Cerebellar cortex (tissue), 1 donor: ENCODE measurements around the gene REST.
A peak's percentile ranks its signal among the peaks of the same experiment; 100 is the strongest.

ENCODE experiments used
- DNase-seq: peaks from one replicate; pipeline ENCODE4 v3.0.0-alpha.2; 2015; ENCODE audit warnings: low spot score

Gene REST

DNA sequence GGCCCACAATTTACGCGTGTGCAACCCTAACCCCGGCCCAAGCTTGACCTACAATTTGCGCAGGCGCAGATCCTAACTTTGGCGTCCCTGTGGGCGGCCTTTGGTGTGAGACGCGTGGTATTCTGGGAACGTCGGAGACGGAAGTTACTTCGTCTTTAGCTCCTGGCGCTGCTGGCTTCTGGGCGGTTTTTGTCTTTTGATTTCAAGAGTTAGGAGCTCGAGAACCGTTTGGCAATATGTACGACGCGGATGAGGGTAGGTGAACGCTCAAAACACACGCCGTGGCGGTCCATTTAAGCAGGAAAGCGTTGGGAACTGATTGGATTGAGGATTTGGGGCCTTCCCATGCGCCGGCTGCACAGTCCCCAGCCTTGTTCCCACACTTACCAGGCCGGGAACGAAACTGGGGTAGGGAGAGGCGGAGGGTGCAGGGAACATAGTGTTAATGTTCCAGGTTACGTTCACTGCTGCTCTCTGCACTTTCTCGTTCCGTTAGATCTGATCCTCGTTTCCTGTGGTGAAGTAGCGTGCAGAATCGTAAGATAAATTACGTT lies 71.1 kb downstream of the REST start, which contains the start of gene POLR2B:
TSS of gene POLR2B (plus strand) at position 147 of the 554 bp plus-strand sequence. CDS start at position 237, 90 bp downstream.
- DNase-seq: peak; percentile 97

DNA sequence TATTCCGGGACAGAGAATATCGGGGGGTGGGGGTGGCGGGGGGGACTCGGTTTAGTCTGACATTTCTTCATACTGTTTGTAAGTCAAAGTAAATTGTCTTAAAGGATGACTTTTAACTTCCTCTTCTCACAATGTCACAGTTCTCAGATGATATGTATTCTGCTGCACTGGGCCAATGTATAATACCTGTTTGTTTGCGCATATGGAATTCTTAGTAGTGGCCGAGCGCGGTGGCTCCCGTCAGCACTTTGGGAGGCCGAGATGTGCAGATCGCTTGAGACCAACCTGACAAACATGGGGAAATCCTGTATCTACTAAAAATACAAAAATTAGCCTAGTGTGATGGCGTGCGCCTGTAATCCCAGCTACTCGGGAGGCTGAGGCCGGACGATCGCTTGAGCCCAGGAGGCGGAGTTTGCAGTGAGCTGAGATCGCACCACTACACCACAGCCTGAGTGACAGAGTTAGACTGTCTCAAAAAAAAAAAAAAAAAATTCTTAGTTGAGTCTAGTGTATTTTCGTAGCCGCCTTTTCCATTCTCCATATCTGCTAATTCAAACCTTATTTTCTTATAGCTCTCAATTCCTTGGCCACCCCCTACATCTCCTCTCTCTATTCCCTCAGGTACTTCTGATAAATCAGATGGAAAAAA lies 71.8 kb downstream of the REST start:
- DNase-seq: peak; percentile 8

DNA sequence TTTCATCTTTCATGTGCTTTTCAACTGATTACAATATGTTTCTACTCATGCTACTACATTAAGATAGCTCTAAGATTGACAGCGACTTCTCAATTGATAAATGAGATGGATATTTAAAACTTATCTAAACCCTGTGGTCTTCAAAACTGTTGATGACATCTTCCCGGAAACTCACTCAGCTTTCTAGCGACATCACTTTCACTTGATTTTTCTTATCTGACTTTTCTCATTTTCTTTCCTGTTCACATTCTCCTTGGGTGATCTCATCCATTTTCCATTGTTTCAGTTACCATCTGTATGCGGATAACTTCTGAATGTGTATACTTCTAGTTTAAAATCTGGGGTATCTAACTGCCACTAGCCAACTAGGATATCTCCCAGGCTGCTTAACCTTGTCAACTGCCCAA lies 74.1 kb downstream of the REST start:
- DNase-seq: no peak

GRCh38 chr4:56986192-56986591 lies 78.5 kb downstream of the REST start:
- DNase-seq: no peak

GRCh38 chr4:56986952-56987351 lies 79.3 kb downstream of the REST start:
- DNase-seq: no peak

GRCh38 chr4:56990109-56990905 lies 82.6 kb downstream of the REST start:
- no peak for DNase-seq

DNA sequence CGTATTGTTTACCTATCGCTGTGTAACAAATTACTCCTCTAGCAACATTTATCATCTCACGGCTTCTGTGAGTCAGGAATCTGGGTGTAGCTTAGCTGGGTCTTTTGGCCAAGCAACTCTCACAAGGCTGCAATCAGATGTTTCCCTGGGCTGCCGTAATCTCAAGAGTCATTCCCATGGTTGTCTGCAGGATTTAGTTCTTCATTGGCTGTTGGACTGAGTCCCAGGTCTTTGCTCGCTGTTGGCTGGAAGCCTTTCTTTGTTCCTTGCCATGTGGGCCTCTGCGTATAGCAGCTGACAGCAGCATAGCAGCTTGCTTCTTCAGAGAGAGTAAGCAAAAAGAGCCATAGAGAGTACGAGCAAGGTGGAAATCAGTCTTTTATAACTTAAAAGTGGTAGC lies 87.8 kb downstream of the REST start:
- DNase-seq: peak; percentile 94

- DNase-seq: no peak
Observed at GRCh38 chr4:56999751-57000150, 92.1 kb downstream of the REST start.

GRCh38 chr4:57013543-57014120 lies 105.9 kb downstream of the REST start:
- DNase-seq: no peak
